Right hindlimb (tissue), 1 donor: ENCODE results near the gene KRTAP5-6.

Source experiments
- DNase-seq: peaks from one replicate; pipeline ENCODE4 v3.0.0-alpha.2; 2018

The KRTAP5-6 gene

DNA sequence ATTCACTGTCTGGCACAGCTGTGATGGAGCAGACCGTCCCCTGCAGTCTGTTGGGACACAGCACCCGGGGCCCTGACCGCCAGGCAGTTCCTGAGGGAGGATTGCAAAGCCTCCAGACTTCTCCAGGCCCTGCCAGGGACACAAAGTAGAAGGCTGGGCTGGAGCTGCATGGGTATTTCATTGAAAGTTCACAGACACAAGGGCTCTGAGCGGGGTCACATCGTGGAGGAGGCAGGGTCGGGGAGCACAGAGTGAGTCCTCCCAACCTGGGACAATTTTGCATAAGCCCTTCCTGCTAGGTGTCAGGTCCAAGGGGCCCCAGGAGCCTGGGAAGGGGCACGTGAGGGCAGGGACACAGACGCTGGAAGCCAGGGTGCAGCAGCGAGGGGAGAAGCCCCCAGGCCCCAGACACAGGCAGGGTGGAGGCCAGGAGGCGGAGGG is 37.7 kb downstream of the KRTAP5-6 start:
- DNase-seq = no peak

DNA sequence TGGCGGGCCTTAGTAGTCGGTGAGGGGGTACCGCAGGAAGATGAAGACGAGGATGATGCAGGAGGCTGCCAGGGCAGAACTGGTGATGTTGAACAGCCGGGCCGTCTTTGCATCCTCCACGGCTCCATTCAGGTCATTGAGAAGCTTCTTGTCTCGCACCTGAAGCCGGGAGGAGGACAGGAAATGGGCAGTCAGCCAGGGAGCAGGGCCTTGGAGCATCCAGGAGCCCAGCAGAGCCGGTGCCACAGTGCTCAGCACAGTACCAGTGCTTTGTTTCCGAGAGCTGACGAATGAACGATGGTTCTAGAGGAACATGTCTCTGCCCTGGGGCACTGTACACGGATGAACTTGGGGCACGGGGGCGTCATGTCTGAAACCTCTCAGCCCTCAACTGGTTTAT is 38.3 kb downstream of the KRTAP5-6 start:
- DNase-seq = no peak

GRCh38 chr11:1736447-1736992 is 39.5 kb downstream of the KRTAP5-6 start:
- no peak for DNase-seq

- DNase-seq = no peak
These were observed 40.2 kb downstream of the KRTAP5-6 start for GRCh38 chr11:1737080-1737757.

- no peak for DNase-seq
These were observed 41.4 kb downstream of the KRTAP5-6 start for GRCh38 chr11:1738380-1738779.

- no peak for DNase-seq
These were observed 42.6 kb downstream of the KRTAP5-6 start for GRCh38 chr11:1739576-1739975.

DNA sequence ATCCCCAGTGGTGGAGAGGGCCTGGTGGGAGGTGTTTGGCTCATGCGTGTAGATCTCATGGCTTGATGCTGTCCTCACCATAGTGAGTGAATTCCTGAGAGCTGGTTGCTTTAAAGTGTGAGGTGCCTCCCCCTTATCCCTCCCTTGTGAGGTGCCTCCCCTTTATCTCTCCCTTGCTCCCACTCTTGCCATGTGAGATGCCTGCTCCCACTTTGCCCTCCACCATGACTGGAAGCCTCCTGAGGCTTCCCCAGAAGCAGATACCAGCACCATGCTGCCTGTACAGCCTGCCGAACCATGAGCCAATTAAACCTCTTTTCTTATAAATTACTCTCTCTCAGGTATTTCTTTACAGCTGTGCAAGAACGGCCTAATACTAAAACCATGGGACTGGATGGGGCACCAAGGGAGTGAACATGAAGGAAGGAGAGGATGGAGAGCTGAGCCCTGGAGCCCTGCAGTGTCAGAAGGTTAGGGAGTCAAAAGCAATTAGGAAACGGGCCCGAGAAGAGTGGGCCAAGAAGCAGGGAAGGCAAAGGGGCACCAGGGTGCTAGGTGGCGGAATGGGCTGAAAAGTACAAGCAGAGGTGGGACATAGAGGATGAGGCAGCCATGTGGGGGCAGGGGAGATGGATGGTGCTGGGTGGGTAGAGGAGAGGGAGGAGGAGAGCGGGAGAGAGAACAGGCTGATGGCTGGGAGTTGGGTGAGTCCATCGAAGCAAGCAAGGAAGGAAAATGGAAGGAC is 44.0 kb downstream of the KRTAP5-6 start:
- no peak for DNase-seq

- DNase-seq = no peak
These were observed 44.7 kb downstream of the KRTAP5-6 start for GRCh38 chr11:1741741-1742140.

DNA sequence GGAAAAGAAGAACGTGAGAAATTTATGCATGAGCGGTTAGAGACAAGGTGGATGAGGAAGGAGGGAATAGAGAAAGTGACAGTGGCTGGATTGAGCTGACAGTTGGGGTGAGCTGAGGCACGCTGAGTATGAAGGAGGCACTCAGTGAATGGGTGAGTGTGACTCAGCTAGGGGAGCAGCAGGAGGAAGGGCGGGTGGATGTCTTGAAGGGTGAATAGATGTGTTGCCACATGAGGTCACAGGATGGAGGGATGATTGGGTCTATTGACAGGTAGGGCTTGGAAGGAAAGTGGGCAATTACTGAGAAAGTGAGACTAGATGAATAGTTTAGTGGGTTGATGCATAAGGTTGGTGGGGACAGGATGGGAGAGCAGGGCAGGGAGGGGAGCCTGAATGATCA is 45.4 kb downstream of the KRTAP5-6 start:
- DNase-seq = no peak

DNA sequence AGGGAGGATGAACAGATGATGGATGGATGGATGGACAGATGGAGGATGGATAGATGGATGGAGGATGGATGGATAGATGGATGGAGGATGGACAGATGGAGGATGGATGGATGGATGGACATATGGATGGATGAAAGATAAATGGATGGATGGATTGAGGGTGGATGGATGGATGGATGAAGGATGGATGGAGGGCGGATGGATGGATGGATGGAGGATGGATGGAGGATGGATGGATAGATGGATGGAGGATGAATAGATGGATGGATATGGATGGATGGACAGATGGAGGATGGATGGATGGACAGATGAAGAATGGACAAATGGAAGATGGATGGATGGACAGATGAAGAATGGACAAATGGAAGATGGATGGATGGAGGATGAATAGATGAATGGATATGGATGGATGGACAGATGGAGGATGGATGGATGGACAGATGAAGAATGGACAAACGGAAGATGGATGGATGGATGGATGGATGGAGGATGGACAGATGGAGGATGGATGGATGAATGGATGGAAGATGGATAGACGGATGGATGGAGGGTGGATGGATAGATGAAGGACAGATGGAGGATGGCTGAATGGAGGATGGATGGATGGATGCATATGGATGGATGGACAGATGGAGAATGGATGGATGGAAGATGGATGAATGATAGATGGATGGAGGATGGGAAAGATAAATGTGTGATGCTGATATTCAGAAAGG is 46.0 kb downstream of the KRTAP5-6 start:
- DNase-seq = no peak

GRCh38 chr11:1743585-1744136 is 46.7 kb downstream of the KRTAP5-6 start:
- DNase-seq = peak; percentile 12

- DNase-seq = peak; percentile 25
These were observed 47.3 kb downstream of the KRTAP5-6 start for GRCh38 chr11:1744137-1744886.

GRCh38 chr11:1744891-1745700 is 48.1 kb downstream of the KRTAP5-6 start:
- no peak for DNase-seq

GRCh38 chr11:1745701-1746320 is 48.8 kb downstream of the KRTAP5-6 start:
- no peak for DNase-seq

DNA sequence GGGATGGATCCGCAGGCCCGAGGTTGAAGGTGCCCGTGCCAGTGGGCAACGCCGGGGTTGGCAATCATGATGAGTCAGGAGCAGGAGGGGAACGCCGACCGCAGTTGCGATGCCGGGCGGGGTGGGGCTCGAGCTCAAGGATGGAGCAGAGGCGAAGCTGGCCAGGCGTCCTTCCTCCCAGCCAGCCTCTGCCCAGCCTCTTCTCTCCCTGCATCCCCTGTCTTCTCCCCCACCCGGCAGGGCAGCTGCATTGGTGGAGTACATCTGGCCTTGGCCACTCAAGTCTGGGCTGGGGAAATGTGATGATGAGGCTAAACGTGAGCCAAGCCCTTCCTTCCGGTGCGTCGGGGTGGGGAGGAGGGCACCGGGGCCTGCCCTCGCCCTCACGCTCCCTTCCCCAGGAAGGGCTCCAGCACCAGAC is 49.5 kb downstream of the KRTAP5-6 start:
- no peak for DNase-seq

- no peak for DNase-seq
These were observed 50.2 kb downstream of the KRTAP5-6 start for GRCh38 chr11:1746956-1747752.
